ENCODE measurements around the gene FEN1.

DNA sequence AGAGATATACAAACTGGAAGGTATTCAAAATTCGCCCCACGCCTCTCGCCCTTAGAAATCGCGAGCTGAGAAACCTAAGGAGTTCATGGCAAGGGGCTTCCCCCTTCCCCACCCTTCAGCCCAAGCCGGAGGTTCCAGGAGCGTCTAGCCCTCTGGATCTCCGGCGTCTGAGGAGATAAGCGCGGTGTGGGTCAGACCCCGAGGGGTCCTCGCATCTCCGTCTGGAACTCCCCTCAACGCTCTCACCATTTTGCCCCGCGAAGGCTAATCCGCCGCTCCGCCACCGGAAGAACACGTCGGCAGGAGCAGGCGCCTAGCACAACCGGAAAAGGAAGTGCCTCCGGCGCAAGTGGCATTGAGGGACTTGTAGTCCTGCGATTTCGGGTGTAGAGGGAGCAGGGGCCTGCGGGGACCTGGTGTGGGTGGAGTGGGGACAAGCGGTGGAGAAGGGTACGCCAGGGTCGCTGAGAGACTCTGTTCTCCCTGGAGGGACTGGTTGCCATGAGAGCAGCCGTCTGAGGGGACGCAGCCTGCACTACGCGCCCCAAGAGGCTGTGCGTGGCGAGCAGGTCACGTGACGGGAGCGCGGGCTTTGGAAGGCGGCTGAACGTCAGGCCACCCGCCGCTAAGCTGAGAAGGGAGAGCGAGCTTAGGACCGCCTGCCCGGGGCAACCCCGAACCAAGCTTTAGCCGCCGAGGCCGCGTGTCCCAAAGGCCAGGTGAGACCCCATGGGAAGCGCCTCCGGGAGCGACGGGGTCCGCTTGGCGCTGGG, at the start of gene FEN1, which contains the start of gene TMEM258:
- TF ChIP-seq POLR2A (IDR thresholded peaks at IDR 0.05): peak; percentile 31 to 76
- TF ChIP-seq, protein P1, sequence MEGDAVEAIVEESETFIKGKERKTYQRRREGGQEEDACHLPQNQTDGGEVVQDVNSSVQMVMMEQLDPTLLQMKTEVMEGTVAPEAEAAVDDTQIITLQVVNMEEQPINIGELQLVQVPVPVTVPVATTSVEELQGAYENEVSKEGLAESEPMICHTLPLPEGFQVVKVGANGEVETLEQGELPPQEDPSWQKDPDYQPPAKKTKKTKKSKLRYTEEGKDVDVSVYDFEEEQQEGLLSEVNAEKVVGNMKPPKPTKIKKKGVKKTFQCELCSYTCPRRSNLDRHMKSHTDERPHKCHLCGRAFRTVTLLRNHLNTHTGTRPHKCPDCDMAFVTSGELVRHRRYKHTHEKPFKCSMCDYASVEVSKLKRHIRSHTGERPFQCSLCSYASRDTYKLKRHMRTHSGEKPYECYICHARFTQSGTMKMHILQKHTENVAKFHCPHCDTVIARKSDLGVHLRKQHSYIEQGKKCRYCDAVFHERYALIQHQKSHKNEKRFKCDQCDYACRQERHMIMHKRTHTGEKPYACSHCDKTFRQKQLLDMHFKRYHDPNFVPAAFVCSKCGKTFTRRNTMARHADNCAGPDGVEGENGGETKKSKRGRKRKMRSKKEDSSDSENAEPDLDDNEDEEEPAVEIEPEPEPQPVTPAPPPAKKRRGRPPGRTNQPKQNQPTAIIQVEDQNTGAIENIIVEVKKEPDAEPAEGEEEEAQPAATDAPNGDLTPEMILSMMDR (IDR thresholded peaks at IDR 0.05): peak in 4 of 6 experiments; percentile 8 to 26 (median 13)
